Inferior parietal cortex (tissue), 1 donor: ENCODE data around the gene H2AZ2.

Experiments used
- DNase-seq: peaks from one replicate; pipeline ENCODE4 v3.0.0-alpha.2; 2016; ENCODE audit errors: extremely low spot score

H2AZ2 gene

DNA sequence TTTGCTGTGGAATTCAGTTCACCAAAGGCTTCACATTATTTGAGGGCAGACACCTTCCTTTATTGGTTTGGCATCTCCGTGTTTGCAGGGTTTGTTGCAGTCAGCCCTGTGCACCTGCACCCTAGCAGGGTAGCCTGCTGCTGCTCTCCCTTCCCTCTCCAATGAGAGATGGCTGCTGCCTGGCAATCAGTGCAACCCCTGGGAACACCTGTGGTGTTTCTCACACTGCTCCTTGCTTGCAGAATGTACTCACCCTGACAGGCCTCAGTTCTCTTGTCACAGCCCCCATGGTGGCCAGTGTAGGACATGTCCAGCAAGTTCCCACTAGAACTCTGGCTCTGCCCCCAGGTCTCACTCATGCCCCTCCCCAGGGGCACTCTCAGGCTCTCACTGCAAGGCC is 63.5 kb downstream of the H2AZ2 start:
- DNase-seq, result no peak

DNA sequence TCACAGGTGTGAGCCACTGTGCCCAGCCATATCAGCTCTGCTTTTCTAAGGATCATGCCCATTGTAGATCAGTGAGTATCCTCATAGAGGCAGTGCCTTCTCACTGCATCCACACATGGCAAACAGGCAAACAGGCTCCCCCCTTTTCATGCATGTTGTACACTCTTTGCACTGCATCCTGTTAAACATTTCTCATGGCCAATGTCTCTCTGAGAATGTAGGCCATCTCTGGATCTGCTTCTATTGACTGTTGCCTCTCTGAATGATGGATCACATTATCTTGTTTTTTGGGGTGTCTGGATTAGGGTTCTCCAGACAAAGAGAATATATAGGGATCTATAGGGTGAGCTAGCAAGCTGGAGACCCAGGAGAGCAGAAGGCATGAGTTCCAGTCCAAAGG is 64.5 kb downstream of the H2AZ2 start:
- no peak for DNase-seq

DNA sequence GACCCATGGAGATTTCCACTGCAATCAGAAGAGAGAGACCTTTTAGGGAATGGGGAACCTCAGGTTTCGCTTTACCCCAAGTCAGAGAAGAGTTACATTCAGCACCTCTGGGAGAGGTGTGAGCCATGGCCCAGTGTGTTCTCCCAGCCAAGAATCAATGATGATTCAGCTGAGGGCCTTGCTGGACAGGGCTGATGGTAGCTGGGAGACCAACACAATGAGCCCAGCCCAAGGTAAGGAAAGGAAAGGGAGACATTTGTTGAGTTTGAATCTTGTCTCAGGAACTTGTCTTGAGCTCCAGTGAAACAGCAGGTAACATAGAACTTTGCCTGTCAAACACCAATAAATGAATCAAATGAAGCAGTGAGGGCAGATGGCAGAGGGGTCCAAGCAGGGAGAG is 65.4 kb downstream of the H2AZ2 start:
- no peak for DNase-seq
